ENCODE results near the gene SALL3.

- TF ChIP-seq ZNF658 (tag by site-specific recombination; IDR thresholded peaks at IDR 0.05) (no peak), CTCF (tag by site-specific recombination; IDR thresholded peaks at IDR 0.05) (no peak), FEZF1 (tag by site-specific recombination; IDR thresholded peaks at IDR 0.05) (no peak), ZBTB8A (tag by site-specific recombination; IDR thresholded peaks at IDR 0.05) (no peak)
- TF ChIP-seq, protein P1, sequence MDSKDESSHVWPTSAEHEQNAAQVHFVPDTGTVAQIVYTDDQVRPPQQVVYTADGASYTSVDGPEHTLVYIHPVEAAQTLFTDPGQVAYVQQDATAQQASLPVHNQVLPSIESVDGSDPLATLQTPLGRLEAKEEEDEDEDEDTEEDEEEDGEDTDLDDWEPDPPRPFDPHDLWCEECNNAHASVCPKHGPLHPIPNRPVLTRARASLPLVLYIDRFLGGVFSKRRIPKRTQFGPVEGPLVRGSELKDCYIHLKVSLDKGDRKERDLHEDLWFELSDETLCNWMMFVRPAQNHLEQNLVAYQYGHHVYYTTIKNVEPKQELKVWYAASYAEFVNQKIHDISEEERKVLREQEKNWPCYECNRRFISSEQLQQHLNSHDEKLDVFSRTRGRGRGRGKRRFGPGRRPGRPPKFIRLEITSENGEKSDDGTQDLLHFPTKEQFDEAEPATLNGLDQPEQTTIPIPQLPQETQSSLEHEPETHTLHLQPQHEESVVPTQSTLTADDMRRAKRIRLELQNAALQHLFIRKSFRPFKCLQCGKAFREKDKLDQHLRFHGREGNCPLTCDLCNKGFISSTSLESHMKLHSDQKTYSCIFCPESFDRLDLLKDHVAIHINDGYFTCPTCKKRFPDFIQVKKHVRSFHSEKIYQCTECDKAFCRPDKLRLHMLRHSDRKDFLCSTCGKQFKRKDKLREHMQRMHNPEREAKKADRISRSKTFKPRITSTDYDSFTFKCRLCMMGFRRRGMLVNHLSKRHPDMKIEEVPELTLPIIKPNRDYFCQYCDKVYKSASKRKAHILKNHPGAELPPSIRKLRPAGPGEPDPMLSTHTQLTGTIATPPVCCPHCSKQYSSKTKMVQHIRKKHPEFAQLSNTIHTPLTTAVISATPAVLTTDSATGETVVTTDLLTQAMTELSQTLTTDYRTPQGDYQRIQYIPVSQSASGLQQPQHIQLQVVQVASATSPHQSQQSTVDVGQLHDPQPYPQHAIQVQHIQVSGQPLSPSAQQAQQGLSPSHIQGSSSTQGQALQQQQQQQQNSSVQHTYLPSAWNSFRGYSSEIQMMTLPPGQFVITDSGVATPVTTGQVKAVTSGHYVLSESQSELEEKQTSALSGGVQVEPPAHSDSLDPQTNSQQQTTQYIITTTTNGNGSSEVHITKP (tag by site-specific recombination; IDR thresholded peaks at IDR 0.05): no peak
- TF ChIP-seq, protein P2, sequence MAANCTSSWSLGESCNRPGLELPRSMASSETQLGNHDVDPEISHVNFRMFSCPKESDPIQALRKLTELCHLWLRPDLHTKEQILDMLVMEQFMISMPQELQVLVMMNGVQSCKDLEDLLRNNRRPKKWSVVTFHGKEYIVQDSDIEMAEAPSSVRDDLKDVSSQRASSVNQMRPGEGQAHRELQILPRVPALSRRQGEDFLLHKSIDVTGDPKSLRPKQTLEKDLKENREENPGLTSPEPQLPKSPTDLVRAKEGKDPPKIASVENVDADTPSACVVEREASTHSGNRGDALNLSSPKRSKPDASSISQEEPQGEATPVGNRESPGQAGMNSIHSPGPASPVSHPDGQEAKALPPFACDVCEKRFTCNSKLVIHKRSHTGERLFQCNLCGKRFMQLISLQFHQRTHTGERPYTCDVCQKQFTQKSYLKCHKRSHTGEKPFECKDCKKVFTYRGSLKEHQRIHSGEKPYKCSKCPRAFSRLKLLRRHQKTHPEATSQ (tag by site-specific recombination; IDR thresholded peaks at IDR 0.05): no peak
Measured at GRCh38 chr18:78953566-78953965, 26.1 kb upstream of the SALL3 start.
